HG03064 (cell line): ENCODE data around the gene NPTXR.
A peak's percentile ranks its signal among the peaks of the same experiment; 100 is the strongest.

Experiments
- ATAC-seq: cut with Tn5 transposase; IDR thresholded peaks from one replicate; pipeline ENCODE4 v1.9.1; 2021; ENCODE audit warnings: low read depth; ENCODE audit not compliant: unreplicated experiment

Gene NPTXR

DNA sequence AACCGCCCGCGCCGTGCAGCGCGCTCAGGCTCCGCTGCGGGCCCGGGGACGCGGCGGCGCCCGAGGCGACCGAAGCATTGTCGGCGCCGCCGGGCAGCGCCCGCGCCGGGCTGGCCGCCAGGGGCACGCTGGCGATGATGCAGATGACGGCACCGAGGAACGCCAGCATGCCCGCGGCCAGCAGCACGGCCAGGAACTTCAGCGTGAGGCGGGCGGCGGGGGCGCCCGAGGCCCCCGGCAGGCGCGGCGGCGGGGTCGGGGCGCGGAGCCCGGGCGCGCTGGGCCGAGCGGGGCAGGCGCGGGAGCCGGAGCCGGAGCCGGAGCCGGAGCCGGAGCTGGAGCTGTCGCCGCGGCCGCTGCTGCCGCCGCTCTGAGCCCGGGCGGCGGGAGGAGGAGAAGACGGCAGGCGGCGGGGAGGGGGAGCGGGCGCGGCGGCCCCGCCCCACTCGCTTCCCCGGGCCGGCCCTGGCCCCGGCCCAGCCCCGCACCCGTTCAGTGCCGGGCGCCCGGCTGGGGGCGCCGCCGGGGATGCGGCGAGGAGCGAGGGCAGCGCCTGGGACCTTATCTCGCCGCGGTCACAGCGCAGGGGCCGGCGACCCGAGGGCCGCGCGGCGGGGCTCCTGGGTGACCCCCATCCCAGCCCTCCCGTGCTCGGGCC is at the start of gene NPTXR:
Gene NPTXR (minus strand): TSS at position 372 of the 658 bp plus-strand sequence.
- no peak for ATAC-seq

GRCh38 chr22:38891256-38891655 is 47.4 kb upstream of the NPTXR start:
- no peak for ATAC-seq

- ATAC-seq = no peak
These were observed 46.5 kb upstream of the NPTXR start for GRCh38 chr22:38890377-38890776.

- ATAC-seq = no peak
These were observed 42.5 kb upstream of the NPTXR start for GRCh38 chr22:38886333-38886732.

DNA sequence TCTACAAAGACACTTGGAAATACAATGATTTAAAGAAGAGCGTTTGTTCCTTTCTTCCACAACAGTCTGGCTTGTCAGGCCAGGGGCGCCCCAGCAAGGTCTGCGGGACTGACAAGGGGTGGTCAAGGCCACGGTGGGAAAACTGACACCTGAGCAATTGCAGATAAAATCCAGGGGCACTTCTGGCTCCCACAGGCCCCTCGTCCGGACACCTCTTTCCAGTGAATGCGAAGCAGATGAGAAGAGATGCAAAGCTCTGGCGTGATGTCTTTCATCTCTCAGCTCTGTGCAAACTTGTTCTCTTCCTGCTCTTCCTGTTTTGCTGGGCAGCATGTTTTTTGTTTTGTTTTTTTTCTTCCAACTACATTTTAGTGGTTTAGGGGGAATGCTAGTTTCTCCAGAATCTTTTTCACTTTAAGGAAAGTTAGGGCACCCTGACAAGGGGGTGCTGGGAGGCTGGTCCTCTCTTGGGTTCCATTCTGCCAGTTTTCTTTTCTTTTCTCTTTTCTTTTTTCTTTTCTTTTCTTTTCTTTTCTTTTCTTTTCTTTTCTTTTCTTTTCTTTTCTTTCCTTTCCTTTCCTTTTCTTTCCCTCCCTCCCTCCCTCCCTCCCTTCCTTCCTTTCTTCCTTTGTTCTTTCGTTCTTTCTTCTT is 39.3 kb upstream of the NPTXR start:
- no peak for ATAC-seq

GRCh38 chr22:38881997-38882879 is 38.4 kb upstream of the NPTXR start:
- ATAC-seq = no peak

- ATAC-seq = no peak
These were observed 37.6 kb upstream of the NPTXR start for GRCh38 chr22:38881464-38881871.

DNA sequence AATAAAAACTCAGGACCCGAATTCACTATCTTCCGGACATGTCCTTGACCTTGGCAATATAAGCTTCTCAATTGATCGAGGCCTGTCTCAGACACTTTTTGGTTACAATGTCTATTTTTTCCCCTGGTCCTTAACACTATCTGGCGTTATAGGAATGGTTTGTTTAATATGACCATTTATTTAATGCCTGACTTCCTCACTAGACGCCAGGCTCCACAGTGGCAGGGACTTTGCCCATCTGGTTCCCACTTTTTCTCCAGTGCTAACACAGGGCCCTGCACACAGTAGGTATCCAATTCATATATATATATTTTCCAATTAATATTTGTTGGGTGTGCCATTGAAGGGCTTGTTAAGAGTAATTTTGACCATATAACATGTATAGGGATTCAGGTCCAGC is 36.1 kb upstream of the NPTXR start:
- no peak for ATAC-seq

- ATAC-seq = no peak
These were observed 35.4 kb upstream of the NPTXR start for GRCh38 chr22:38879108-38879729.

- ATAC-seq = no peak
These were observed 34.2 kb upstream of the NPTXR start for GRCh38 chr22:38878001-38878400.

DNA sequence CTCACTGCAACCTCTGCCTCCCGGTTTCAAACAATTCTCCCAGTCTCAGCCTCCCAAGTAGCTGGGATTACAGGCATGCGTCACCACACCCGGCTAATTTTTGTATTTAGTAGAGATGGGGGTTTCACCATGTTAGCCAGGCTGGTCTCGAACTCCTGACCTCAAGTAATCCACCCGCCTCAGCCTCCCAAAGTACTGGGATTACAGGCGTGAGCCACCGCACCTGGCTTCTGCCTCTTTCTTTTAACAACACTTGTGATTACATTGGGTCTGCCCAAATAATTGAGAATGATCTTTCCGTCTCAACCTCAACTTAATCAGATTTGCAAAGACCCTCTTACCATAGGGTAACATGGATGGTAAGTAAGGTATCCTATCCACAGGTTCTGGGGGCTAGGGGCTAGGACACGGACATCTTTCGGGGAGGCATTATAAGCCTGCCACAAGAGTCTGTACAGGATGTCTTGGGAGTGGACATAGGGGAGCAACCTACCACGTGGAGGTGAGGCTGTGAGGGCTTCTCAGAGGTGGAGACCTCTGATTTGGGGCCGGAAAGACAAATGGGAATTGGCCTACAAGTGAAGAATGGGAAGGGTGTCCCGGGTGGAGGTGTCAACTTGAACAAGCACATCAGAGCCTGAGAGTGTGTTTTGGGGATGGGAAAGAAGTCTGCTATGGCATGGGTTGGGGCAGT is 30.8 kb upstream of the NPTXR start:
- ATAC-seq = no peak

DNA sequence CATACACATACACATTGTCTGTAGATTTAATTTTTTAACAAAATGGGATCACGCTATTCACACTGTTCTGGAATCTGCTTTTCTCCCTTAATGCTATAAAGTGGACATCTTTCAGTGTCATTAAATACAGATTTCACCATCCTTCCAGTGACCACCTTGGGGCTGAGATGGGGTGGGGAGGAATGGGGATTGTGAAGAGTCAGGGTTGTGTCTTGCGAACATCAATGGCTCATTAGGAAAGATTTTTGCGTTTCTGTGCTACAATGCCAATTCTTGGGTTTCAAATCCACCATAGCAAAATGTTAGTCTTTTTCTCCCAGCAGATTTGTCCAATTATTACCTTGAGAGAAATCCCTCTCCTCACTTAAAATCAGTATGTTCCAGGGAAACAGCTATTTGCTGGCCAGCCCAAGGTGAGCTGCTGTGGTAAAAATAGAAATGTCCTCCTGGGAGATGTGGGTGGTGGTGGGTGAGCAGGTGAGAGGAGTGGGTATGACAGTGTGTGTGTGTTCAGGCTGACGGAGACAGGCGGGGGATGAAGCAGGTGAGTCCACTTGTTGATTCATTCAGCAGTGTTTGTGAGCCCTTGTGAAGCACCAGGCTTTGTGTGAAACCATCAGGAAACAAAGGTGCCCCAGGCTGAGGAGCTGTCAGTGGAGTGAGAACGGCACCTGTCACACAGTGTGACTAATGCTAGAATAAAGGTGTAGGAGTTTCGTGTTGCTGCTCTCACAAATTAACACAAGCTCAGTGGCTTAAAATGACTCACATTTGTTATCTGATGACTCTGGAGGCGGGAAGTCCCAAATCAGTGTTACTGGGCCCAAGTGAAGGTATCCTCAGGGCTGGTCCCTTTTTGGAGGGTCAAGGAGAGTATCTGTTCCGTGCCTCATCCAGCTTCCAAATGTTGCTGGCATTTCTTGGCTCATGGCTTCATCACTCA is 29.9 kb upstream of the NPTXR start:
- no peak for ATAC-seq

GRCh38 chr22:38872831-38873248 is 29.0 kb upstream of the NPTXR start:
- ATAC-seq = no peak

- ATAC-seq = peak; percentile 47
These were observed 28.5 kb upstream of the NPTXR start, which contains the start of gene CBX6 for GRCh38 chr22:38872172-38872830. CBX6 (minus strand) TSS chr22:38872216; CDS start chr22:38872190, 26 bp downstream.

DNA sequence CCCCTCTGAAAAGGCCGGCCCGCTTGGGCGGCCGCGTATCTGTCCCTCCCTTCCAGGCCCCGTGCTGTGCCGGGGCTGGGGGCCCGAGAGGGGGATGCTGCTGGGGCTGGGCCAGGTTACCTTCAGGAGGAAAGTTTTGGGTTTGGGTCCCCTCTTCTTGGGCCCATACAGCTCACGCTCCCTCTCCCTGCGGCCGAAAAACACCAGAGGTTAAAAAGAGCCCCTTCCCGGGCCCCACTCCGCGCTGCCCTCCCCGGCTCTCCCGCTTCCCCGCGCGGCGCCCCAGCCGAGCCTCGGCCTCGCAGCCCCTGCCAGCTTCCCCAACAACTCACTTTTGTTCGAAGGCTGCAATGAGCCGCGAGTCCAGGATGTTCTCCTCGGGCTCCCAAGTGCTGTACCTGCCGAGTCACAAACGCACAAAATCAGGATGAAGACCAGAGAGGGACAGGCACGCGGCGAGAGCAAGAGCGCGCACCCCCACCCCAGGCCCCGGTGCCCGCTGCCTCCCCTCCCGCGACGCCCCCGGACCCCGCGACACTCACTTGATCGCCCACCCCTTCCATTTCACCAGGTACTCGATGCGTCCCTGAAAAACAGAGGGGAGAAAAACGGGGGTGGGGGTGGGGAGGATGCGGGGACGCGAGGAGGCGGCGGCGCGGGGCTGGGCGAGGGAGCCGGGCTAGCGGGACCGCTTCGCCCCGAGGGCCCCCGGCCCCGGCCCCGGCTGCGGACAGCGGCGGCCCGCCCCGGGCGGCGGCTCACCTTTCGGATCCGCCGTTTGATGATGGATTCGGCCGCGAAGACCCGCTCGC is 27.7 kb upstream of the NPTXR start:
- ATAC-seq = peak; percentile 1

DNA sequence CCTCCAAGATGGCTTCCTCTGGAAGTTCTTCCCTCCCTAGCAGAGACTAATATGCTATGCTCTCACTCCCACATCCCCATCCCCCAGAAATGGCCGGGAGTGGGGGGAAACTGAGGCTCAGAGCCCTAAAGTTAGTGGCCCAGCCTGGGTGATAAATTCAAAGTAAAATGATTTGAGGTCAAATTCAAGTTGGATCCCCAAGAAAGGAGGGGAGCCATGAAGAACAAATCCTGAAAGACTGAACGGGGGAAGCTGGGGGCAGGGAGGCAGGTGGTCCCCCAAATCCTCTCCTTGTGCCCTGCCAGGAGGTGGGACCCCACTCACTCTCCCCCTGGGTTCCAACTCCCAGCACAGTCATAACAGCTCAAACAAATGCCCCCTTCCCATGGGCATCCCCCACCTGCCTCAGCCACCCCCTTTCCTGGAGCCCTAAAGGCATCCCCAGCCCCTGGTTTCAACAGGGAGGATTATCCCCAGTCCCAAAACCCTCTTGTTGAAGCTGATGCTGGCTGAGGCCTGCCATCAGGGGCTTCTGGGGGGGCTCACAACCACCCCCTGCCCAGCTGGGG is 27.0 kb upstream of the NPTXR start:
- no peak for ATAC-seq

DNA sequence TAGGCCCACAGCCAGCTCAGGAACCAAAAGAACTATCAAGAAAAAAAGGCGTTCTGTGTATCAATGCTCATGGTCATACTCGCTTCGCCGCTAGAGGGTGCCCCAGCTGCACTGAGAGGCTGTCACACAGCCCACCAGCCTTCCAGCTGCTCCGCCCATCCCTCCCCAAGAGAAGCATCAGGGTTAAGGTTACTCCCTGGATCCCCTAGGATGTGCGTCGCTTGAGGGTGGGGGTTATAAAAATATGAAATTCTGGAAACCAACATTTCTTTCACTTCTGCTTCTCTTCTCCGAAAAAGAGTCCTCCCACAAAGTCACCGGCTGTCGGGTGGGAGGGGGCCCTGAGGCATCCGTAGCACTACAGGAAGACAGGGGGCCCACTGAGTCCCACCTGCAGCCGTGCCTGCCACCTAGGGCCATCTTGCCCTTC is 26.5 kb upstream of the NPTXR start:
- no peak for ATAC-seq
